Pancreas (tissue), 10 donors: Measurements from ENCODE around the gene ZBTB24. TPM values are rescaled to one million over a fixed set of nuclear protein-coding genes. Genes with fewer than 3 reads are reported as not detected.

Experiments
- ATAC-seq, 4 donors: fragments of 200-7000 bp; cut with Tn5 transposase; one replicate each; pipeline versions ENCODE4 v1.8.0 to v1.9.1; 2020; ENCODE audit warnings: mild to moderate bottlenecking in 4 of 4, moderate library complexity in 4 of 4
- DNase-seq, 6 donors: peaks; one replicate each; pipeline ENCODE4 v3.0.0-alpha.2; 2020
- FAIRE-seq: peaks from 2 replicates; lab custom pipeline; 2012; peaks lifted over from hg19 to GRCh38; lab: Jason Lieb, UNC
- H3K27ac ChIP-seq, 4 donors: fragments of 200-600 bp; sonication (generic); 1 replicate in 3 of 4; 2 replicates in 1 of 4; pipeline versions ENCODE4 v1.5.0 to v1.8.0; 2020
- H3K27me3 ChIP-seq, 4 donors: fragments of 200-600 bp; one replicate each; pipeline ENCODE4 v1.8.0; 2021
- H3K36me3 ChIP-seq, 3 donors: fragments of 200-600 bp; sonication (generic) in 1 of 3; one replicate each; pipeline versions ENCODE4 v1.5.0 to v1.8.0; 2020 to 2021
- H3K4me1 ChIP-seq, 3 donors: fragments of 200-600 bp; one replicate each; pipeline ENCODE4 v1.8.0; 2021
- H3K4me3 ChIP-seq, 4 donors: fragments of 200-600 bp; sonication (generic) in 2 of 4; one replicate each; pipeline versions ENCODE4 v1.5.0 to v1.8.0; 2020 to 2021
- H3K9me3 ChIP-seq, 4 donors: fragments of 200-600 bp; one replicate each; pipeline ENCODE4 v1.8.0; 2021
- CTCF ChIP-seq, 4 donors: fragments of 200-600 bp; sonication (generic) in 3 of 4; IDR thresholded peaks; one replicate each; pipeline versions ENCODE4 v1.5.0 to v1.8.0; 2021; ENCODE audit warnings: antibody characterized with exemption in 4 of 4
- WGBS, 2 donors: extraction: QIAGEN DNeasy Blood & Tissue Kit; methylation state at CpG; one replicate each; pipeline ENCODE4 v1.1.7; 2013; 5-methylcytosine and 5-hydroxymethylcytosine counted together
- intact Hi-C, 3 donors: fragments of 100-400 bp; cut with DNase I; formaldehyde crosslinking; loops; one replicate each; pipeline versions ENCODE4 v1.11.1 to v1.14.2; 2022
- polyA plus RNA-seq, 2 donors: library from polyadenylated mRNA; stranded (reverse); fragments of 200-250 nt; gene quantifications; one replicate each; pipeline ENCODE4 v1.2.3, GENCODE V29; 2013
- total RNA-seq, 6 donors: library from RNA; stranded (reverse); fragmentation: NEBNext Ultra II Directional in 4 of 6; extraction: Animal tissue kit (Norgen Biotek cat#: 25700) in 4 of 6; gene quantifications; one replicate each; pipeline versions ENCODE4 v1.2.1 to v1.2.4, GENCODE V29; 2021 to 2023
- donor health status: healthy with polysubstance abuse.
- donor health status: DM: no; HTN: no; CAD: no; lungs with moderate emphysema.
- donor health status: DM: no; HTN: no; CAD: no.
- donor health status: control.
- donor health status: control.
- donor health status: Bipolar disorder and iron deficiency.
- donor health status: DM: yes; HTN: yes; CAD: no.
- donor health status: DM: no; HTN: no; CAD: no.
- donor health status: DM: no; HTN: no; CAD: no.
- donor health status: DM: yes; HTN: yes; CAD: no.

The ZBTB24 gene
- total and polyA plus RNA-seq, 8 donors = 2.2 to 4.3 (median 2.8) TPM

GRCh38 chr6:109515781-109516409, 32.9 kb upstream of the ZBTB24 start:
- Histone ChIP-seq H3K4me1 (no peaks in the 10 kb centered on the region), H3K4me3 (no peak overlapping the region), H3K27ac (no peak overlapping the region), H3K36me3 (no peaks in the 10 kb centered on the region), H3K9me3 (no peaks in the 10 kb centered on the region), H3K27me3 (no peaks in the 10 kb centered on the region)
- ATAC-seq (no peak), FAIRE-seq (no peak), DNase-seq (no peak)
- no peak for TF ChIP-seq CTCF (IDR thresholded peaks at IDR 0.05)
- WGBS, 2 donors = 67 to 75% methylated on average over 6 of the region's 6 CpGs
- intact Hi-C loops = no loop called here

GRCh38 chr6:109514946-109515345, 31.9 kb upstream of the ZBTB24 start:
- Histone ChIP-seq H3K4me1 (no peaks in the 10 kb centered on the region), H3K27ac (no peak overlapping the region), H3K27me3 (no peaks in the 10 kb centered on the region), H3K36me3 (no peaks in the 10 kb centered on the region), H3K4me3 (no peak overlapping the region), H3K9me3 (no peaks in the 10 kb centered on the region)
- 87% methylated on average over 3 of the region's 3 CpGs for WGBS, 2 donors
- ATAC-seq (no peak), DNase-seq (no peak), FAIRE-seq (no peak)
- intact Hi-C loops = no loop called here
- TF ChIP-seq CTCF (IDR thresholded peaks at IDR 0.05) = no peak

GRCh38 chr6:109513571-109514071, 30.6 kb upstream of the ZBTB24 start:
- Histone ChIP-seq H3K9me3 (no peaks in the 10 kb centered on the region), H3K36me3 (no peaks in the 10 kb centered on the region), H3K4me1 (no peaks in the 10 kb centered on the region), H3K4me3 (no peak overlapping the region), H3K27ac (no peak overlapping the region), H3K27me3 (no peaks in the 10 kb centered on the region)
- intact Hi-C loops = no loop called here
- TF ChIP-seq CTCF (IDR thresholded peaks at IDR 0.05) = no peak
- ATAC-seq (no peak), DNase-seq (no peak), FAIRE-seq (no peak)
- 75 to 84% methylated on average over 2 of the region's 2 CpGs for WGBS, 2 donors

- 86% methylated on average over 2 of the region's 2 CpGs for WGBS, 2 donors
- Histone ChIP-seq H3K4me1 (no peaks in the 10 kb centered on the region), H3K4me3 (no peak overlapping the region), H3K27me3 (no peaks in the 10 kb centered on the region), H3K36me3 (no peaks in the 10 kb centered on the region), H3K9me3 (no peaks in the 10 kb centered on the region), H3K27ac (no peak overlapping the region)
- ATAC-seq (no peak), FAIRE-seq (no peak), DNase-seq (no peak)
- intact Hi-C loops = no loop called here
- TF ChIP-seq CTCF (IDR thresholded peaks at IDR 0.05) = no peak
Measured at GRCh38 chr6:109512271-109512817, 29.3 kb upstream of the ZBTB24 start.

- Histone ChIP-seq H3K4me3 (no peak overlapping the region), H3K27me3 (no peaks in the 10 kb centered on the region), H3K4me1 (no peaks in the 10 kb centered on the region), H3K36me3 (no peaks in the 10 kb centered on the region), H3K27ac (no peak overlapping the region), H3K9me3 (no peaks in the 10 kb centered on the region)
- intact Hi-C loops = no loop called here
- DNase-seq (no peak), FAIRE-seq (no peak), ATAC-seq (no peak)
- WGBS, 2 donors = 54 to 56% methylated on average over 2 of the region's 2 CpGs
- no peak for TF ChIP-seq CTCF (IDR thresholded peaks at IDR 0.05)
Measured at GRCh38 chr6:109511832-109512231, 28.8 kb upstream of the ZBTB24 start.
